T-cell (primary cell): Measurements from ENCODE around the gene TNP1. TPM values are rescaled to one million over a fixed set of nuclear protein-coding genes. Genes with fewer than 3 reads are reported as not detected.

Experiments used
- ATAC-seq, 4 experiments: fragments of 200-7000 bp in 3 of 4; fragments of 150-1000 bp in 1 of 4; cut with Tn5 transposase; replicated peaks in 1 of 4; 1 replicate in 3 of 4; 2 replicates in 1 of 4; pipeline ENCODE4 v1.10.0; 2021; ENCODE audit warnings: moderate library complexity in 3 of 4, mild to moderate bottlenecking in 2 of 4, moderate number of reproducible peaks in 1 of 4
- CTCF ChIA-PET, 2 donors: fragments of 300-600 bp; sonication (Branson Sonifier 250); formaldehyde crosslinking; loops; one replicate each; lab custom pipeline; 2022; ENCODE audit warnings: antibody characterized with exemption in 2 of 2; lab: Charles Lee
- POLR2A ChIA-PET, 2 donors: fragments of 300-600 bp; sonication (Branson Sonifier 250); formaldehyde crosslinking; loops; one replicate each; lab custom pipeline; 2022; ENCODE audit warnings: antibody characterized with exemption in 2 of 2; lab: Charles Lee
- DNase-seq, 35 experiments: peaks; one replicate each; pipeline versions ENCODE4 v3.0.0 to v3.0.0-alpha.2; 2013 to 2023
- H3K27ac ChIP-seq: one replicate; pipeline ENCODE4 v1.5.1; 2013; ENCODE audit warnings: low read length
- H3K27me3 ChIP-seq, 2 experiments: replicated peaks in 1 of 2; 1 replicate in 1 of 2; 2 replicates in 1 of 2; pipeline versions ENCODE4 v1.6.1 to v1.7.0; 2013; ENCODE audit warnings: low read length in 1 of 2, mixed read lengths in 1 of 2; ENCODE audit not compliant: control insufficient read depth in 2 of 2, insufficient read depth in 2 of 2; ENCODE audit errors: extremely low read depth in 1 of 2
- H3K36me3 ChIP-seq, 2 donors: 1 replicate in 1 of 2; 2 replicates in 1 of 2; pipeline versions ENCODE4 v1.6.1 to v1.7.0; 2013; ENCODE audit warnings: low read length in 1 of 2; ENCODE audit not compliant: control insufficient read depth in 2 of 2, insufficient read depth in 1 of 2; ENCODE audit errors: extremely low read depth in 1 of 2
- H3K4me1 ChIP-seq, 2 experiments: 1 replicate in 1 of 2; 2 replicates in 1 of 2; pipeline versions ENCODE4 v1.6.1 to v1.7.0; 2013; ENCODE audit warnings: low read length in 2 of 2, mixed read lengths in 1 of 2; ENCODE audit not compliant: insufficient read depth in 2 of 2, control insufficient read depth in 1 of 2; ENCODE audit errors: extremely low read depth in 1 of 2
- H3K4me3 ChIP-seq, 2 donors: 1 replicate in 1 of 2; 2 replicates in 1 of 2; pipeline versions ENCODE4 v1.5.1 to v1.7.0; 2013; ENCODE audit warnings: mild to moderate bottlenecking in 2 of 2, low read length in 1 of 2, moderate library complexity in 1 of 2; ENCODE audit not compliant: control insufficient read depth in 1 of 2; ENCODE audit errors: extremely low read depth in 1 of 2
- H3K9me3 ChIP-seq: 2 replicates; pipeline ENCODE4 v1.7.0; 2013
- H3K27ac Mint-ChIP-seq, 2 donors: one replicate each; pipeline ENCODE4 v1.8.0; 2020 to 2021; ENCODE audit warnings: mild to moderate bottlenecking in 2 of 2, mixed read lengths in 2 of 2
- H3K27me3 Mint-ChIP-seq, 2 donors: one replicate each; pipeline ENCODE4 v1.8.0; 2021 to 2022; ENCODE audit warnings: mixed read lengths in 2 of 2
- H3K36me3 Mint-ChIP-seq: one replicate; pipeline ENCODE4 v1.8.0; 2021; ENCODE audit warnings: mixed read lengths
- H3K4me1 Mint-ChIP-seq, 3 donors: one replicate each; pipeline ENCODE4 v1.8.0; 2020 to 2022; ENCODE audit warnings: mixed read lengths in 3 of 3, mild to moderate bottlenecking in 1 of 3
- H3K4me3 Mint-ChIP-seq, 3 donors: one replicate each; pipeline ENCODE4 v1.8.0; 2020 to 2022; ENCODE audit warnings: mild to moderate bottlenecking in 3 of 3, mixed read lengths in 3 of 3, moderate library complexity in 3 of 3
- H3K9me3 Mint-ChIP-seq, 3 donors: one replicate each; pipeline ENCODE4 v1.8.0; 2020 to 2022; ENCODE audit warnings: mixed read lengths in 3 of 3
- WGBS: methylation state at CpG from one replicate; pipeline ENCODE4 v1.1.5; 2013; ENCODE audit warnings: missing lambda C conversion rate; ENCODE audit not compliant: insufficient coverage; 5-methylcytosine and 5-hydroxymethylcytosine counted together
- total RNA-seq, 35 experiments: library from RNA in 6 of 35; stranded (reverse) in 6 of 35; fragments of 120-200 nt in 1 of 35; gene quantifications; one replicate each; pipeline versions ENCODE4 v1.2.1 to v1.2.4 and lab custom pipeline; 2013 to 2026

TNP1 gene
- total RNA-seq, 5 donors from 2014 or later (not counting 1 experiment from before 2014, with no cell fraction given): not detected

DNA sequence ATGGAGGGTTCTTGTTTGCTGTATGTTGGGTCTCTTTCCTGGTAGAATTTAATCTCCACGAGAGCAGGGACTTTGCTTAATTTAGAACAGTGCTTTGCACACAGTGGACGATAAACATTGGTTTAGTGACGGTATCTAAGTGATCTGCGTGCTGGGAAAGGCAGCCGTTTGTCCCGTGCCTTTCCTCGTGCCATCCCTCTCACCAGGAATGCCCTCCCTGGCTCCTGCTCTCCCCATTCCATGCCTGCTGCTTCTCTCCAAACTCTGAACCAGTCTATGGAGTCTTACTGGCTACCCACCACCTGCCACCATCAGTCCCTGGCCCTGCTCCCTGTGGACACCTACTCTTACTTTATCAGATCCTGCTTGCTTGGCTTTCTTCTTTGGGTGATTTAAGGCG, 27.3 kb upstream of the TNP1 start:
- Mint-ChIP-seq H3K9me3 (peaks cover 0 to 3% (median 2%) of the 10 kb centered on the region in 3 donors), H3K27ac (no peak overlapping the region), H3K4me3 (no peak overlapping the region), H3K4me1 (no peaks in the 10 kb centered on the region), H3K36me3 (no peaks in the 10 kb centered on the region), H3K27me3 (no peaks in the 10 kb centered on the region)
- WGBS: 89% methylated on average over 7 of the region's 8 CpGs
- Histone ChIP-seq H3K27me3 (peaks cover 0 to 3% of the 10 kb centered on the region in 2 experiments), H3K4me3 (no peak overlapping the region), H3K27ac (no peak overlapping the region), H3K9me3 (no peaks in the 10 kb centered on the region), H3K4me1 (no peaks in the 10 kb centered on the region), H3K36me3 (no peaks in the 10 kb centered on the region)
- ChIA-PET CTCF (no interaction called here), POLR2A (no interaction called here)
- no peak for DNase-seq
- ATAC-seq: no peak

DNA sequence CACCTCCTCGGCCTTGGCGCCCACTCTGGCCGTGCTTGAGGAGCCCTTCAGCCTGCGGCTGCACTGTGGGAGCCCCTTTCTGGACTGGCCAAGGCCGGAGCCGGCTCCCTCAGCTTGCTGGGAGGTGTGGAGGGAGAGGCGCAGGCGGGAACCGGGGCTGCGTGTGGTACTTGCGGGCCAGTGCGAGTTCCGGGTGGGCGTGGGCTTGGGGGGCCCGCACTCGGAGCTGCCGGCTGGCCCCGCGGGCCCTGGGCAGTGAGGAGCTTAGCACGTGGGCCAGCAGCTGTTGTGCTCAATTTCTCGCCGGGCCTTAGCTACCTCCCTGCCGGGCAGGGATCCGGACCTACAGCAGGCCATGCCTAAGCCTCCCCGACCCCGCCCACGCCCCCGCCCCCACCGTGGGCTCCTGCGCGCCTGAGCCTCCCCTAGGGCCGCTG, 25.3 kb upstream of the TNP1 start:
- ChIA-PET CTCF (no interaction called here), POLR2A (no interaction called here)
- Mint-ChIP-seq H3K27ac (no peak overlapping the region), H3K4me1 (peaks cover 1 to 17% (median 6%) of the 10 kb centered on the region in 3 donors), H3K4me3 (no peak overlapping the region), H3K36me3 (no peaks in the 10 kb centered on the region), H3K9me3 (peaks cover 0 to 3% (median 0%) of the 10 kb centered on the region in 3 donors), H3K27me3 (no peaks in the 10 kb centered on the region)
- Histone ChIP-seq H3K27me3 (peaks cover 0 to 3% of the 10 kb centered on the region in 2 experiments), H3K9me3 (no peaks in the 10 kb centered on the region), H3K4me1 (peaks cover 5 to 6% of the 10 kb centered on the region in 2 experiments), H3K4me3 (no peak overlapping the region), H3K27ac (no peak overlapping the region), H3K36me3 (no peaks in the 10 kb centered on the region)
- 88% methylated on average over 32 of the region's 32 CpGs for WGBS
- DNase-seq (no peak), ATAC-seq (no peak)

DNA sequence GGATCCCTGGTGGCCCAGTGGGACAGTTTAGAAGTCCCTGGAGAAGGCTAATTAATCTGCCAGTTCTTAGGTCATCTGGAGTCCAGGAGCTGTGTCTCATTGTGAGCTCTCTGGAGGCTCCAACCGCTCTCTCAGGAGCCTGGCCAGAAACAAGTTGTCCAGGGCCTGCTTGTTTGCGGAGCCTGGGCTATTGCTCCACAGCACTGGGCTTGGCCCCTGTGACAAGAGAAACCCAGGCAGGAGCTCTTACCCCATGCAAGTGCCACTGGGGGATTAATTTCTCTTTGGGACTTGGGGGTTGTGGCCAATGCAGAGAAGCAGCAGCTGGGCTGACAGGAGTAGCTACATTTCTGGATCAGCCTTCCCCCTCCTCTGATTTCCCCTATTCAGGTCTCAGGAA, 24.5 kb upstream of the TNP1 start:
- no peak overlapping the region for H3K27ac ChIP-seq
- peaks cover 0 to 3% (median 0%) of the 10 kb centered on the region in 3 donors for H3K9me3 Mint-ChIP-seq
- no peaks in the 10 kb centered on the region for H3K36me3 Mint-ChIP-seq
- H3K27me3 Mint-ChIP-seq: no peaks in the 10 kb centered on the region
- H3K4me1 ChIP-seq: peaks cover 7 to 14% of the 10 kb centered on the region in 2 experiments
- H3K4me1 Mint-ChIP-seq: peaks cover 7 to 25% (median 11%) of the 10 kb centered on the region in 3 donors
- H3K9me3 ChIP-seq: no peaks in the 10 kb centered on the region
- 83% methylated on average over 1 of the region's 2 CpGs for WGBS
- H3K27ac Mint-ChIP-seq: no peak overlapping the region
- no peaks in the 10 kb centered on the region for H3K36me3 ChIP-seq
- no peak overlapping the region for H3K4me3 ChIP-seq
- H3K4me3 Mint-ChIP-seq: no peak overlapping the region
- DNase-seq: no peak
- H3K27me3 ChIP-seq: peaks cover 0 to 3% of the 10 kb centered on the region in 2 experiments
- CTCF ChIA-PET: no interaction called here
- POLR2A ChIA-PET: no interaction called here
- ATAC-seq: no peak

DNA sequence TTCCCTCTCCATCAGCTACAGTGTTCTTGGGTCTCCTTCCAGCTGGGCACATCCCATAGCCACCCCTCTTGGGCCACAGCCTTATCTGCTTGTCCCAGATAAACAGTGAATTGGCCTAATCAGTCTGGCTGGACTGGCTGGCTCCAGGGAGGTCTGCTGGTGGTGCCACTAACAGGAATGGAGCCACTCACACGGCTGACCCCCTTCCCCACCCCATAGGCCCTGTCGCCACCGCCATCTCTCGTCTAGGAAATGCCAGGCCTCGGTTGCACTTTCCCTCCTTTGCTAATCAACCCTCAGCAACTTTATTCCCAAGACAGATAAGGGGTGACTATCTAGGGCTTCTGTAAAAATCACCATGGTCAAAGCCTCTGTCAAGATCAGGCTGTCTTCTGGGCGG, 23.0 kb upstream of the TNP1 start:
- Mint-ChIP-seq H3K9me3 (peaks cover 0 to 3% (median 0%) of the 10 kb centered on the region in 3 donors), H3K27me3 (no peaks in the 10 kb centered on the region), H3K4me1 (peaks cover 8 to 28% (median 13%) of the 10 kb centered on the region in 3 donors), H3K4me3 (no peak overlapping the region), H3K36me3 (no peaks in the 10 kb centered on the region), H3K27ac (no peak overlapping the region)
- H3K27me3 ChIP-seq: peaks cover 0 to 3% of the 10 kb centered on the region in 2 experiments
- WGBS: 76% methylated on average over 4 of the region's 6 CpGs
- CTCF ChIA-PET: no interaction called here
- H3K36me3 ChIP-seq: no peaks in the 10 kb centered on the region
- H3K27ac ChIP-seq: no peak overlapping the region
- POLR2A ChIA-PET: no interaction called here
- no peak overlapping the region for H3K4me3 ChIP-seq
- DNase-seq (no peak), ATAC-seq (no peak)
- no peaks in the 10 kb centered on the region for H3K9me3 ChIP-seq
- H3K4me1 ChIP-seq: peaks cover 7 to 16% of the 10 kb centered on the region in 2 experiments

DNA sequence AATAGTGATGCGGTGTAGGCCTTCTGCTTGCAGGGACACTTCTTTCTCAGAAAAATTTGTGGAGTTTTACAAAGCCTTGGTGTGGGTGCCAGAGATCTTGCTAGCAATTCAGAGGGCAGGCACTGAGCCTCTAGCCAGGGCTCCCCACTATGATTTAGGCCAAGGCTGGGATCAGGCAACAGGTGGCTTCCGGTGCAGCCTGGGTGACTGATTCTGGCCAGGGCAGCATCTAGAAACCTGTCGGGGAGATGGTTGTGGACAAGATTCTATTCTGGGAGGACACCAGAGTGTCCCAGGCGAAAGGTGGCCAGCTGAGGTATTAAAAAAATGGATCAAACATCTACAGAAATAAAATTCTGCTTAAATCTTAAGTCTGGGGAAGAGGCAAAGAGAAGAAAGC, 21.5 kb upstream of the TNP1 start:
- no peak for ATAC-seq
- no peak overlapping the region for H3K4me3 Mint-ChIP-seq
- H3K27me3 Mint-ChIP-seq: no peaks in the 10 kb centered on the region

DNA sequence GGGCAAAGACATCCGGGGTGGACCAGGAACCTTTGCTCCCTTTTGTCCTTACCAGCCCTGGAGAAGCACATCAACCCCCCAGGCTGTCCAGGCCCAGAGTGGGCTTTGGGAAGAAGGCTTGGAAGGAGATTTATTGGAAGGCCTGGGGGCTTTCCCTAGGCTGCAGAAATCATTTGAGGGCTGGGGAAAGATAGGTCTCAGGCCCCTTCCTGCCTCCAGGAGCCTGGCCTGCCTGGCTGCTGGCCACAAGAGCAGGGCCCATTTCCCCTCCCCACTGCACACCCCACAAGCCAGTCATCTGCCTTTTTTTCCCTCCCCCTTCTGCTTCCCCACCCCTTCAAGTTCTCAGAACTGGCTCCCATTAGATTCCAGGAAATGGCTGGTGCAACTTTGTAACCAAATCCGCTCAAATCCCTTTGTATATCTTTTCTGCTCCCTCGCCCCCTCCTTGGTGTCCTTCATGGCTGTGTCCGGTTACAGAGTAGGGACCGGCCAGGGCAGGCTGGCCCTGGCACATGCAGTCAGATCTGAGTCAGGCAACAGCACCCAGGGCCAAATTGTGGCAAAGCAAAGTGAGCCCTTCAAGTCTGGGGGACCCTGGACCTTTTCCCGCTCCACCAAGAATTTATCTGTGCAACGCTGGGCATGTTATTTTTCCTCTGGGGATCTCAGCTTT, 20.8 kb upstream of the TNP1 start:
- POLR2A ChIA-PET: no interaction called here
- no peak for ATAC-seq
- 78% methylated on average over 5 of the region's 7 CpGs for WGBS

More for the DNA sequence above, 21.5 kb upstream of the TNP1 start:
- no peak overlapping the region for H3K27ac ChIP-seq
- no peaks in the 10 kb centered on the region for H3K36me3 ChIP-seq
- peaks cover 8 to 28% (median 13%) of the 10 kb centered on the region in 3 donors for H3K4me1 Mint-ChIP-seq
- peaks cover 0 to 3% (median 0%) of the 10 kb centered on the region in 3 donors for H3K9me3 Mint-ChIP-seq
- ChIA-PET POLR2A (no interaction called here), CTCF (no interaction called here)
- no peaks in the 10 kb centered on the region for H3K9me3 ChIP-seq
- DNase-seq: no peak
- no peaks in the 10 kb centered on the region for H3K36me3 Mint-ChIP-seq
- peaks cover 7 to 16% of the 10 kb centered on the region in 2 experiments for H3K4me1 ChIP-seq
- H3K27me3 ChIP-seq: no peaks in the 10 kb centered on the region
- no peak overlapping the region for H3K27ac Mint-ChIP-seq
- 83% methylated on average over 2 of the region's 4 CpGs for WGBS
- no peak overlapping the region for H3K4me3 ChIP-seq

More for the DNA sequence above, 20.8 kb upstream of the TNP1 start:
- no peaks in the 10 kb centered on the region for H3K27me3 ChIP-seq
- H3K27ac Mint-ChIP-seq: no peak overlapping the region
- no peaks in the 10 kb centered on the region for H3K9me3 ChIP-seq
- H3K9me3 Mint-ChIP-seq: no peaks in the 10 kb centered on the region
- H3K4me1 Mint-ChIP-seq: peaks cover 8 to 28% (median 13%) of the 10 kb centered on the region in 3 donors
- H3K4me1 ChIP-seq: peaks cover 7 to 16% of the 10 kb centered on the region in 2 experiments
- no peak for DNase-seq
- H3K4me3 ChIP-seq: no peak overlapping the region
- CTCF ChIA-PET: no interaction called here
- no peaks in the 10 kb centered on the region for H3K27me3 Mint-ChIP-seq
- H3K36me3 Mint-ChIP-seq: no peaks in the 10 kb centered on the region
- peak overlapping the region in 1 of 3 donors; percentile 58 for H3K4me3 Mint-ChIP-seq
- no peaks in the 10 kb centered on the region for H3K36me3 ChIP-seq
- no peak overlapping the region for H3K27ac ChIP-seq
